GM18861 (cell line): Measurements from ENCODE around the gene ERBIN.
A peak's percentile ranks its signal among the peaks of the same experiment; 100 is the strongest.
"Not testable (repeated sequence)": the region's sequence is repeated elsewhere in the genome, so short reads cannot be mapped to it uniquely, and the experiment has no call there.

Experiments
- ATAC-seq: cut with Tn5 transposase; IDR thresholded peaks from one replicate; pipeline ENCODE4 v1.9.1; 2021; ENCODE audit not compliant: unreplicated experiment

The ERBIN gene

GRCh38 chr5:65915661-65916060, 10.7 kb upstream of the ERBIN start:
- not testable (repeated sequence) for ATAC-seq

GRCh38 chr5:65916066-65916465, 10.3 kb upstream of the ERBIN start:
- no peak for ATAC-seq

- ATAC-seq = no peak
These were observed 9.7 kb upstream of the ERBIN start for GRCh38 chr5:65916636-65917035.

GRCh38 chr5:65919773-65920172, 6.6 kb upstream of the ERBIN start:
- ATAC-seq = no peak

GRCh38 chr5:65923339-65923738, 3.0 kb upstream of the ERBIN start:
- ATAC-seq = no peak

- no peak for ATAC-seq
These were observed 1.9 kb upstream of the ERBIN start for GRCh38 chr5:65924366-65925043.

GRCh38 chr5:65925044-65925600, 1.3 kb upstream of the ERBIN start:
- ATAC-seq = peak; percentile 44

GRCh38 chr5:65925601-65926275, 637 bp upstream of the ERBIN start:
- peak; percentile 52 for ATAC-seq

GRCh38 chr5:65926893-65927292, 518 bp downstream of the ERBIN start:
- no peak for ATAC-seq

- ATAC-seq = no peak
These were observed 1.3 kb downstream of the ERBIN start for GRCh38 chr5:65927503-65928321.

GRCh38 chr5:65928322-65928752, 2.0 kb downstream of the ERBIN start:
- no peak for ATAC-seq

GRCh38 chr5:65928860-65929259, 2.5 kb downstream of the ERBIN start:
- ATAC-seq = no peak

- no peak for ATAC-seq
These were observed 6.3 kb downstream of the ERBIN start for GRCh38 chr5:65932676-65933075.

- ATAC-seq = no peak
These were observed 6.9 kb downstream of the ERBIN start for GRCh38 chr5:65933295-65933694.

- peak; percentile 92 for ATAC-seq
These were observed 11.9 kb downstream of the ERBIN start for GRCh38 chr5:65938256-65938655.

- ATAC-seq = no peak
These were observed 17.4 kb downstream of the ERBIN start for GRCh38 chr5:65943771-65944170.

GRCh38 chr5:65946198-65946745, 19.9 kb downstream of the ERBIN start:
- no peak for ATAC-seq

- ATAC-seq = no peak
These were observed 21.9 kb downstream of the ERBIN start for GRCh38 chr5:65948115-65948747.

GRCh38 chr5:65951330-65951729, 25.0 kb downstream of the ERBIN start:
- ATAC-seq = no peak

GRCh38 chr5:65952259-65952658, 25.9 kb downstream of the ERBIN start:
- no peak for ATAC-seq

GRCh38 chr5:65954200-65954599, 27.8 kb downstream of the ERBIN start:
- no peak for ATAC-seq
